Activated CD4-positive, alpha-beta T cell treated with anti-CD3 and anti-CD28 coated beads, Interleukin-10, Interleukin-2, amounts not matched to agents 100 ng/mL and 50 ng/mL, durations not matched to agents 16 hours and 8 hours (primary cell): ENCODE results near the gene PLEKHJ1.
A peak's percentile ranks its signal among the peaks of the same experiment; 100 is the strongest.

Experiments
- DNase-seq: peaks from one replicate; pipeline ENCODE4 v3.0.0-alpha.2; 2020

The PLEKHJ1 gene

DNA sequence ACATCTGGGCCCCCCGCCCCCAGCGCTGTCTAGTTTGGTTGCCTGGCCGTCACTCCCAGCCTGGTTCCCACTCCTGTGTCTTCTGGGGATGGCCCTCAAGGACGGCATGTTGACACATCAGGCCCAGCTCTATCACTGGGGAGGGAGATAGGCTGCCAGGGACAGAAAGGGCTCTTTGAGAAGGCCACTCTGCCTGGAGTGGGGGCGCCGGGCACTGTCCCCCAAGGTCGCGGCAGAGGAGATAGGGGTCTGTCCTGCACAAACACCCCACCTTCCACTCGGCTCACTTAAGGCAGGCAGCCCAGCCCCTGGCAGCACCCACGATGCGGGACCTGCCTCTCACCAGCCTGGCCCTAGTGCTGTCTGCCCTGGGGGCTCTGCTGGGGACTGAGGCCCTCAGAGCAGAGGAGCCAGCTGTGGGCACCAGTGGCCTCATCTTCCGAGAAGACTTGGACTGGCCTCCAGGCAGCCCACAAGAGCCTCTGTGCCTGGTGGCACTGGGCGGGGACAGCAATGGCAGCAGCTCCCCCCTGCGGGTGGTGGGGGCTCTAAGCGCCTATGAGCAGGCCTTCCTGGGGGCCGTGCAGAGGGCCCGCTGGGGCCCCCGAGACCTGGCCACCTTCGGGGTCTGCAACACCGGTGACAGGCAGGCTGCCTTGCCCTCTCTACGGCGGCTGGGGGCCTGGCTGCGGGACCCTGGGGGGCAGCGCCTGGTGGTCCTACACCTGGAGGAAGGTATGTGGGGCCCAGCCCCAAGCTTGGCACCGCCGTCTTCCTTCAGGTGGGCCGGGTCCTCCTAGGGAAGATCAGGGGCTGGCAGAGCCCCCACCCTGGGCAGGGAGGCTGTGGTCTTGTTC, 13.1 kb upstream of the PLEKHJ1 start, which contains the start of gene AMH:
TSS of gene AMH (plus strand) at position 314 of the 857 bp plus-strand sequence. CDS start at position 324, 10 bp downstream.
- DNase-seq: no peak

DNA sequence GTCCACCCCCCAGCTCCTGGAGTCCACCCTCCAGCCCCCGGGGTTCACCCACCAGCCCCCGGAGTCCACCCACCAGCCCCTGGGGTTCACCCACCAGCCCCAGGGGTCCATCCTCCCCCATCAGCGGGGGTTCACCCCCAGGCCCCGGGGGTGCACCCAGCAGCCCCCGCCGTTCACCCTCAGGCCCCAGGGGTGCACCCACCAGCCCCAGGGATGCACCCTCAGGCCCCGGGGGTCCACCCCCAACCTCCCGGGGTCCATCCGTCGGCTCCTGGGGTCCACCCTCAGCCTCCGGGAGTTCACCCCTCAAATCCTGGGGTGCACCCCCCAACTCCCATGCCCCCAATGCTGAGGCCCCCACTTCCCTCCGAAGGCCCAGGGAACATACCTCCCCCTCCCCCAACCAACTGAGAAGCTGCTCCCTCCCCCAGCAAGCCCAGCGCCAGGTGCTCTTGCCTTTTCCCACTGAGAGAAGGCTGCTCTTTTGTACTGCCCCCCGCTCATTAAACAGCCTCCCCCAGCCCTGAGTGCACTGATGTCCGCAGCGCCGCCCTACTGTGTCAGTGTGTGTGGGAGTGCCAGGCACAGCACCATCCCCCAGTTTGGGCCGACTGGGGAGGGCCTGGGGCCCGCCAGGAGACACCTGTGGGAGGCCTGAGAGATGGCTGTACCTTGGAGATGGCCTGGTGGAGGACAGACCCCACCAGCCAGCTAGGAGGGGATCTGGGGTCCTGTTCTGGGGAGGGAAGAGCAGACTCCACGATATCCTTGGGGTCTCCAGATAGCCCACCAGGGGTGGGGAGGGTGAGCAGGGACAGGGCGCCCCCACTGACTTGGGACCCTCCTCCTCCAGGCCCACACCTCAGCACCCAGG, 12.2 kb upstream of the PLEKHJ1 start:
- DNase-seq: no peak

DNA sequence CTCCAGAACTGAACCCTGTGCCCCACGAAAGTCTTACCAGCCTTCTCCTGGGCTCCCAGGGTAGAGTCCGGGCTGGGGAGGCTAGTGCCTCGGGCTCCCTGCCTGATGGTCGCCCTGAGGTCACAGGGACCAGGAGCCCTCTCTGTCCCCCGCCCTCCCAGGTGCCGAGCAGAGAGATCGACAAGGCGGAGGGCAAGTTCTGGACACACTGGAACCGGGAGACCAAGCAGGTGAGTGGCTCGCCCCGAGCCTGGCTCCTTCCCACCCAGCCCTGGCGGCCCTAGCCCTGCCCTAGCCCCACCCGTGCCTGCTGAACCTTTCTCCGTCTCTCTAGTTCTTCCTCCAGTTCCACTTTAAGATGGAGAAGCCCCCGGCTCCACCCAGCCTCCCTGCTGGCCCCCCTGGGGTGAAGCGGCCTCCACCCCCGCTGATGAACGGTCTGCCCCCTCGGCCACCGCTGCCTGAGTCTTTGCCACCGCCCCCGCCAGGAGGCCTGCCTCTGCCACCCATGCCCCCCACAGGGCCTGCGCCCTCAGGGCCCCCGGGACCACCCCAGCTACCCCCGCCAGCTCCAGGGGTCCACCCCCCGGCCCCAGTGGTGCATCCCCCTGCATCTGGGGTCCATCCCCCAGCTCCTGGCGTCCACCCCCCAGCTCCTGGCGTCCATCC, 11.4 kb upstream of the PLEKHJ1 start:
- no peak for DNase-seq

- DNase-seq: no peak
These were observed 10.8 kb upstream of the PLEKHJ1 start for GRCh38 chr19:2246801-2247361.

- no peak for DNase-seq
These were observed 10.0 kb upstream of the PLEKHJ1 start for GRCh38 chr19:2246014-2246620.

GRCh38 chr19:2245273-2245672, 9.1 kb upstream of the PLEKHJ1 start:
- DNase-seq: no peak

DNA sequence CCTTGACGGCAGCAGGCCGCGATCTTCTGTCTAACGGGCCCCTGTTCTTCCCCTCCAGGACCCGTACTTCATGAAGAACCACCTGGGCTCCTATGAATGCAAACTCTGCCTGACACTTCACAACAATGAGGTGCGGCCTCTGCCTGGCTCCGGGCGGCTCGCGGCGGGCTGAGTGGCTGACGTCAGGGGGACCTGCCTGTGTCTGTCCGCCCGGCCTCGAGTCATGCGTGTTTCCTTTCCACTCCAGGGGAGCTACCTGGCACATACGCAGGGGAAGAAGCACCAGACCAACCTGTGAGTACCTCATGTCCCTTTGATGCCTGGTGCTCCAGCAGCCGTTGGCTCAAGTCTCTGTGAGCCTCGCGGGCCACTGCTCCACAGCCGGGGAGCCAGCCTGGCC, 8.4 kb upstream of the PLEKHJ1 start:
- no peak for DNase-seq

GRCh38 chr19:2244125-2244411, 7.9 kb upstream of the PLEKHJ1 start:
- DNase-seq: no peak

DNA sequence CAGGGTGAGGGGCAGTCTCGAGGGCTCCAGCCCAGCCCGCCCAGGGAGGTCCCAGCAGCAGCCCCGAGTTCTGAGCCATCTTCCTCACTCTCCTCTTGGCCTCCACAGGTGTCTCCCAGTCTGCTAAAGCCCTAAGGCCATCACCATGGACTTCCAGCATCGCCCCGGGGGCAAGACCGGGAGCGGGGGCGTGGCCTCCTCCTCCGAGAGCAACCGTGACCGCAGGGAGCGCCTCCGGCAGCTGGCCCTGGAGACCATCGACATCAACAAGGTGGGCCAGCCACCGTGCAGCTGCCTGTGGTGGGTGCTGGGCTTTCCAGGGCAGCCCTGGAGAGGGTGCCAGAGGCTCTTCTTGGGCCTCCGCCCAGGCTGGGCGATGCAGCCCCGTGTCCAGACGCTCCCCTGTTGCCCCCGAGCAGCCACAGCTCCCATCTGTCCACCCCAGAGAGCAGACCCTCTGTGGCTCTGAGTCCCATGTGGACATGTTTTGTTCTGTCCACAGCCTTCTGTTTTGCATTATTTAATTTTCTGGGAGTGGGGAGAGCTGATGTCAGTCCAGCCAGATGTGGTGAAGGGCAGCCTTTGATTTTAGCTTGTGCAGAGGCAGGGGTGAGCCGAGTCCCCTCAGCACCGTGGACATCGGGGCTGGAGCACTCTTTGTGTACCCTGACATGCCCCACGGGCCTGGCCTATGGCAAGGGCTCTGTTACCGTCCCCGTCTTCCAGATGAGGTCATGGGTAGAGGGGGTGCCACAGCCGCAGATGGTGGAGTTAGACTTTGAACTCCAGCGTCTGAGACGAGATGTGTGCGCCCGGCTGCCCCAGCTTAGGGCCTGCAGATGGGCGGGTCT, 7.4 kb upstream of the PLEKHJ1 start:
- DNase-seq: no peak

DNA sequence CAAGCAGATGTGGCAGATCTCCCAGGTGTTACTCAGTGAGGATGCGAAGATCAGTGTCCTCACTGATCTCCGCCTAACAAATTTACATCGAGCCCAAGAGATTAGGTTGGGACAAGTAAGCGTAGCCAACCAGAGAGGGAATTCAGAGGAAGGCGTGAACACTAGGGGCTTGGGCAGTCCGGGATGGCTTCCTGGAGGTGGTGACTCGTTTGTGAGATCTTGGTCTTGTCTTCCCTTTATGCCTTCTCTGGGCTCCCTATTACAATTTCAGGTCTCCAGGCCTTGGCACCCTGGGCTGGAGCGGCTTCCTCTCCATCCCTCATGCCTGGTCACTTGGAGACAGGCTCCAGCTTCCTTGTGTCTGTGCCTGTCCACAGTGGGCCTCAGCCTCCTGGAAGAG, 6.7 kb upstream of the PLEKHJ1 start:
- DNase-seq: no peak

- no peak for DNase-seq
These were observed 6.0 kb upstream of the PLEKHJ1 start for GRCh38 chr19:2242092-2242537.

DNA sequence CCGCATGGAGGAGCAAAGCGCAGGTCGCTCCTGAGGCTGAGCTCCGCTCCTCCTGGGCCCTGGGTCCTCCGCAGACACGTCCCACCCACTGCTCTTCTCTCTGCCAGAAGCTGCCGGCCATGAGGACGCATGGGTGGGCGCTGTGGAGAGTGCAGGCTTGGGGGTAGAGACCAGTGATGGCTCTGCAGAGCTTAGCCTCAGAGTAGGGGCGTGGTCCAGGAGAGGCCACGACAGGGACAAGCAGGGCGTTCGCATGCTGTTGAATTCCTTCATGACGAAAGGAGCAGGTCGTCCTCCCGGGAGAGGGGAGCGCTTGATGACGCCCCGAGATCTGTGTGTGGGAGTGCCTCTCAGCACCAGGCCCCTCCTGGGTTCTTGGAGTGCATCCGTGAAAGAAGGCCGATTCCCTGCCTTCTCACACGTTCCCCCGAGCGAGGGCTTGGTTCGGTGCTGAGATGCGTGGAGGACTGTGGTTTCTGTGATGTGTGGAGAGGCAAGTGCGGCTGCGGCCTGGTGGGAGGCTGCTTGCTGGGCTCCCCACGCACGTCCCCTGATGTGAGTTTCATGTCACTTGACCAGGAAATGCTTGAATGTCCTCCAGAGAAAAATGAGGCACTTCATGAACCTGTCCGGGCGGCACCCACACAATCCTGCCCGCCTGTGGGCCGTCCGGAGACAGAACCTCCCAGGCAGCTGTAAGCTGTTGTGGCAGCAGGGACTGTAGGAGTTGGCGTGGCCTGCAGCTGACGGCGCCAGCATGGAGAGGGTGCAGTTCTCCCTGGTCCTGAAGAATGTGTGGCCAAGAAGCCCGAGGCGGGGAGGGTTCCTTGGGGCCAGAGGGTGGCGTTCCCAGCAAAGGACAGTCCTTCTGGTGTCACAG, 5.0 kb upstream of the PLEKHJ1 start:
- no peak for DNase-seq

GRCh38 chr19:2239771-2240770, 3.9 kb upstream of the PLEKHJ1 start:
- DNase-seq: peak; percentile 51

GRCh38 chr19:2239173-2239572, 3.0 kb upstream of the PLEKHJ1 start:
- no peak for DNase-seq

- DNase-seq: no peak
These were observed 1.7 kb upstream of the PLEKHJ1 start for GRCh38 chr19:2237869-2238153.

DNA sequence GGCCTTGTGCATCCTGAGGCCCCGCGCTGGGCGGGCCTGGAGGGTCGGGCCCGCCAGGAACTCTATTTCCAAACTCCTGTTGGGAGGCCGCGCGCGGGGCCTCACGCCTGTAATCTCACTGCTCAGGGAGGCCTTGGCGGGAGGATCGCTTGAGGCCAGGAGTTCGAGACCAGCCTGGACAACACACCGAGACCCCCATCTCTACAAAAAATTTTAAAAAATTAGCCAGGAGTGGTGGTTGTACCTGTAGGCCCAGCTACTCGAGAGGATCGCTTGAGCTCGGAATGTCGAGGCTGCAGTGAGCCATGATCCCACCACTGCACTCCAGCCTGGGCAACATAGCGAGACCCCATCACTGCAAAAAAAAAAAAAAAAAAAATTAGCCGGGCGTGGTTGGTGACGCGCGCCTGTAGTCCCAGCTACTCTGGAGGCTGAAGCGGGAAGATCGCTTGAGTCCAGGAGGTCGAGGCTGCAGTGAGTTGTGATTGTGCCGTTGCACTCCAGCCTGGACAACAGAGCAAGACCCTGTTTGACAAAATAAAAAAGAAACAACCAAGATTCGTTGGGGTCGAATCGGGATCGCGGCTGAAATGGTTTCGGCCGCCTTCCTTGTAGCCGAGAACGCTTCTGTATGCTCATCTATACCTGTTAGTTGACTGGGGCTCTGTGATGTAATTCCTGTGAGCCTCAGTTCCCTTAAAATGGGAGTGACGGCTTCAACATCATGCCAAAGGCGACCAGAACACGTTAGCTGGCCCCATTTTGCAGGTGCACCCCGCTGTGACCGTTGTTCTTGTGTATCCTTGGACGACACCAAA, 1.1 kb upstream of the PLEKHJ1 start:
- DNase-seq: no peak

DNA sequence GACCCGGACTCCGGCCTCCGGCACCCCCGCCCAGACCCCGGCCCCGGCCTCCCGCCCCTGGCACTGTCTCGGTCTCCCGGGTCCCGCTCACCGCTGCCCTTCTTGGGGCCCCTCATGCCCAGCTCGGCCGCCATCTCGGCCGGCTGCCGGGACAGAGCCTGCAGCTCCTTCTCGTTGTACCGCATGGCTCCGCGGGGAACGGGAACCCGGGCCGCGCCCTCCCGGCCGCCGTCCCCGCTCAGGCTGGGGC, 140 bp downstream of the PLEKHJ1 start:
- DNase-seq: no peak

- DNase-seq: no peak
These were observed 607 bp downstream of the PLEKHJ1 start for GRCh38 chr19:2235381-2236063.
